Stimulated activated CD8-positive, alpha-beta memory T cell treated with anti-CD3 and anti-CD28 coated beads, Interleukin-4, amount 100 ng/mL, for 1 hour (primary cell): ENCODE results near the gene AKAP13.
"Not testable (repeated sequence)": the region's sequence is repeated elsewhere in the genome, so short reads cannot be mapped to it uniquely, and the experiment has no call there.

Source experiments
- DNase-seq, 2 donors: peaks; one replicate each; pipeline ENCODE4 v3.0.0-alpha.2; 2020; ENCODE audit warnings: low read depth in 2 of 2, low spot score in 1 of 2

Gene AKAP13

DNA sequence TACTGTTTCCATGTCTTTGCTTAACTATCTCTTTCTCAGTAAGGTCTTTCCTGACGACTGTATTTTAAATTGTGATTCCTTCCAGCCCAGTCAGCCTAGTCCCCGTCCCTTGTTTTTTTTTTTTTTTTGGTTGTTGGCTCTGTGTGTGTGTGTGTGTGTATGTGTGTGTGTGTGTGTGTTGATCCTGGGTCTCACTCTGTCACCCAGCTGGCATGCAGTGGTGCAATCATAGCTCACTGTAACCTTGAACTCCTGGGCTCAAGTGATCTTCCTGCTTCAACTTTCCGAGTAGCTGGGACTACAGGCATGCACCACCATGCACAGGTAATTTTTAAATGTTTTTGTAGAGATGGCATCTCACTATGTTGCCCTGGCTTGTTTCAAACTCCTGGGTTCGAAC is 31.3 kb upstream of the AKAP13 start:
- not testable (repeated sequence) for DNase-seq

GRCh38 chr15:85350395-85350794 is 30.0 kb upstream of the AKAP13 start:
- DNase-seq = no peak

- not testable (repeated sequence) for DNase-seq
These were observed 28.9 kb upstream of the AKAP13 start for GRCh38 chr15:85351501-85351900.

- DNase-seq = no peak
These were observed 28.4 kb upstream of the AKAP13 start for GRCh38 chr15:85351965-85352364.

GRCh38 chr15:85353516-85353915 is 26.9 kb upstream of the AKAP13 start:
- DNase-seq = no peak

- DNase-seq = no peak
These were observed 25.9 kb upstream of the AKAP13 start for GRCh38 chr15:85354461-85354860.

- DNase-seq = no peak
These were observed 25.5 kb upstream of the AKAP13 start for GRCh38 chr15:85354948-85355347.

GRCh38 chr15:85356276-85356675 is 24.1 kb upstream of the AKAP13 start:
- no peak for DNase-seq

DNA sequence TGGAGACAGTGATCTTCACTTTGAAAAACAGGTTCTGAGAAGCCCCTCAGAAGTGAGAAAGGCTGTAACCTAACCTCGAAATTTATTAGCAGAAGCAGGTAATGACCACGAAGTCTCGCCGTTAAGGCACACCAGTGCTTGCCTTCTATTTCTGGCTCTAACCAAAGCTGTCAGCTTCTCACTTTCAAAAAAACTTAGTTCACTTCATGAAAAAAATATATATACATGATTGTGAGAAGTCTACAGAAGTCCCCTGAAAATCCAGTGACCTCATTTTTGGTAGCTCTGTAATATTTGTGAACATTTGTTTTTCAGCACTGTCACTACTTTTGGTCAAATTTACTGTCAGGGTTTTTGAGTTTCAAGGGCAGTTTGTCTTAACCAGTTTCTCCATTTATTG is 19.1 kb upstream of the AKAP13 start:
- DNase-seq = no peak

DNA sequence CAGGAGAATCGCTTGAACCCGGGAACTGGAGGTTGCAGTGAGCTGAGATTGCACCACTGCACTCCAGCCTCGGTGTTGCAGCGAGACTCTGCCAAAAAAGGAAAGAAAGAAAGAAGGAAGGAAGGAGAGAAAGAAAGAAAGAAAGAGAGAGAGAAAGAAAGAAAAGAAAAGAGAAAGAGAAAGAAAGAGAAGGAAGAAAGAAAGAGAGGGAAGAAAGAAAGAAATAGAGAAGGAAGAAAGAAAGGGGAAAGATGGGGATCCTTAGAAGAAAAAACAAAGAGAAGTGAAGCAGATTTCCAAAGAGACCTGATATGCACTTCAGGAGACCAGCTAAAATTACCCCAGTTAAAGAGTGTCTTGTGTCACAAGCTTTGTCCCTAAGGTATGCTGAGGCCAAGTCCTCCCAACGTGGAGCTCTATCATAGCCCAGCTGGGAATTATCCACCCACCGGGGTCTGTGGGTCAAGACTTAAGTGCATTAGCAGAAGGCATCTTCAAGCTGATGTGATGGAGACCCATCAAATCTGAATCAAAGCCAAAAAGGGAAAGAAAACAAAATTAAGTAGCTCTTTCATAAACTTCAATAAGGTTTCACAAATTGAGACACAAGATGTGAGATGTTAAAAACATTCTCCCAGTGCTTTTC is 17.8 kb upstream of the AKAP13 start:
- DNase-seq = no peak

- DNase-seq = no peak
These were observed 14.4 kb upstream of the AKAP13 start for GRCh38 chr15:85365980-85366379.

DNA sequence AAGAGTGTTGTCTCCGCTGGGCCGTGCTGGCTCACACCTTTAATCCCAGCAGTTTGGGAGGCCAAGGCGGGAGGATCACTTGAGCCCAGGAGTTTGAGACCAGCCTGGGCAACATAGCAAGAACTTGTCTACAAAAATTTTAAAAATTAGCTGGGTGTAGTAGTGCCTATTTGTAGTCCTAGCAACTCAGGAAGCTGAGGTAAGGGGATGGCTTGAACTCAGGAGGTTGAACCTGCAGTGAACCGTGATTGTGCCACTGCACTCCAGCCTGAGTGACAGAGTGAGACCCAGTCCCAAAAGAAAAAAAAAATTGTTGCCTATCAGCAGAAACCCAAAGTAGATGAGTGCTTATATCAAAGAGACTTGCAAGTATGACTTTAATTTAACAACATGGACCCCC is 12.7 kb upstream of the AKAP13 start:
- DNase-seq = no peak

DNA sequence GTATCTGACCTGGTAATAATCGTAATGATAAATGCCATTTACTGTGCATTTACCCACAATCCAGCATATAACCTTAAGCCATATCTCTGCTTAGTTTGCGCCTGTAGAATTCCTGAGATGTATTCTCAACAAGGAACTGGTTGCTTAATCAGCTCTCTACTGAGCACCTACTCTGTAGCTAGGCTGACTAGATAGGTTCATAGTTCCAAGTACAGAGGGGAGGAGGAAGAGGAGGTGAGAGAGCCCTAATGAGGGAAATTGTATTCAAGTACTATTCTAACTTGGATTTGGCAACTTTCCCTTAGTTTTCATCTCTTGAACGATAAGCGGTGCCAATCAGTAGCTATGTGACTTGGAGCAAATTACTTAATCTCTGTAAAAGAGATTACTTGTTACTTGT is 5.6 kb upstream of the AKAP13 start:
- no peak for DNase-seq

GRCh38 chr15:85377269-85377668 is 3.1 kb upstream of the AKAP13 start:
- DNase-seq = no peak

DNA sequence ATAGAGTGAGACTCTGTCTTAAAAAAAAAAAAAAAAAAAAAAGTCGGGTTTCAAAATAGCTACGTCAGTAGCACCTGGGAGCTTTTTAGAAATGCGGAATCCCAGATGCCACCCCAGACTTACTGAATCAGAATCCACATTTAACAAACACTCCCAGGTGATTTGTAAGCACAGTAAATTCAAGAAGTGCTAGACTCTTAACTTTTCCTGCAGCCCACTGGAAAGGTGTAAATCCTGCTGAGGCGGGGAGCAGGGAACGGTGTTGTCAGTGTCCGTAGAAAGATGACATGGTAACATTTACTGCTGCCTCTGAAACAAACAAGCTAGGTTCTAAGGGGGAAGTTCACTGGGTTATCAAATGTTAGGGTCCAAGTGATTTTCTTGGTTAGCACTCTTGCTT is 2.4 kb upstream of the AKAP13 start:
- DNase-seq = no peak

DNA sequence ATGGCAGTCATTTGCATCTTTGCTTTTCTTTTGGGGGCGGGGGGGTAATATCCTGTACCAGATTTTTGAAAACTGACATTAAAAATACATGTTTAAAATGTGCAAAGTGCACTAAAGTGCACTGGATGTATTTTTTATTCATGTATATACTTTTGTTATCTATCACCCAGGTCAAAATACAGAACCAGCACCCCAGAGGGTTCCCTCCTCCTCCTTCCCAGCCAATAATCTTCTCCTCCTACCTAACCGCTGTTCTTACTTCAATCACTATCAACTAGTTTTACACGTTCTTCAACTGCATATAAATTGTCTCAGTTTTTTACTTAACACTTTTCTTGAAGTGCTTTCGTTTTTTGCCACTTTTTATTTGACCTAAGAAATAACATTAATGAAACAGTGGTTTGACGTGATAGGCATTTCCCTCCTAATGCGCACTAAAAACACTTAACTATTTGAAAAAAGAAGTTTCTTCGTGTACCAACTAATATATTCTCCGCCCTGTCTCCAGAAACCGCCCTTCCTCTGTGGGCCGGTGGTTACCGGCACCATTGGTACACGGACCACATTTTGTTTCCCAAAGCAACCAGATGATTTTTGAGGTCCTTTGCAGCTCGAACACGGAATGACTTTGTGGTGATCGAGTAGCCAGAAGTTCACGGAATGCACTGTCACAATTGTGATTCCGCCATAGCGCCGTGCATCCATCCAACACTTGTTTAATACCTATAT is 836 bp upstream of the AKAP13 start:
- peak; percentile 4 to 5 for DNase-seq

DNA sequence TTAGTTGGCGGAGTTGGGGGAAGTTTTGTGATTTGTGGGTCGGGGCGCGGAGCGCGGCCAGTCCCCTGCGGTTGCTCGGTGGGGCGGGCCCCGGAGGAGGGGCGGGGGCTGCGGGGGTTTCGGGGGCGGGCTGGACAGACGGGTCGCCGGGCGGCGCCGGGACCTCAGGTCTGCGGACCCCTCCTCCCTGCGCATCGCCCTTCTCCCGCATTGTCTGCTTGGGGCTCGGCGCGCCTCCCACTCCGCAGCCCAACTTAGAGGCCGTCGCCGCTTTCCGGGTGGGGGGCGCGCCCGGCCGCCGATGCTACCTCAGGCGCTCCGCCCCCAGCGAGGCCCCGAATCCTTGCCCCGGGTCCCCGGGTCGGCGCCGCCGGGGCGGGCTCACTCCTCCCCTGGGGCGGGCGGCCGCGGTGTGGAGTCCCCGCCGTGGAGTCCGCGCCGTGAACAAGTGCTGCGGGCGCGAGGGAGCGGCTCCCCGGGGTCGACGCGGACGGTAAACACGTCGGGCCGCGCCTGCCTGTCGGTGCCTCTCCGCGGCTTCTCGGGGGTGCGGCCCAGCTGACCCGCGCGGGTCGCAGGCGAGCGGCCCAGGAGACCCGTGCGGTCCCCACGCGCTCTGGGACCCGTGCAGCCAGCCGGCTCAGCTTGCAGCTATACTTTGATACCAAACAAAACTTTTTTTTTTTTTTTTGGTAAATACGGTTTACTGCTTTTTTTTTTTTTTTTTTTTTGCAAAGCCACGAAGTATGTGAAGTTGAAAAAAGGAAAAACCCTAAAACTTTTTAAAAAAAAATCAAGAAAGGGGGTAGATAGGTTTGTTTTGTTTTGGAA is 624 bp downstream of the AKAP13 start:
- DNase-seq = peak; percentile 10 to 18

DNA sequence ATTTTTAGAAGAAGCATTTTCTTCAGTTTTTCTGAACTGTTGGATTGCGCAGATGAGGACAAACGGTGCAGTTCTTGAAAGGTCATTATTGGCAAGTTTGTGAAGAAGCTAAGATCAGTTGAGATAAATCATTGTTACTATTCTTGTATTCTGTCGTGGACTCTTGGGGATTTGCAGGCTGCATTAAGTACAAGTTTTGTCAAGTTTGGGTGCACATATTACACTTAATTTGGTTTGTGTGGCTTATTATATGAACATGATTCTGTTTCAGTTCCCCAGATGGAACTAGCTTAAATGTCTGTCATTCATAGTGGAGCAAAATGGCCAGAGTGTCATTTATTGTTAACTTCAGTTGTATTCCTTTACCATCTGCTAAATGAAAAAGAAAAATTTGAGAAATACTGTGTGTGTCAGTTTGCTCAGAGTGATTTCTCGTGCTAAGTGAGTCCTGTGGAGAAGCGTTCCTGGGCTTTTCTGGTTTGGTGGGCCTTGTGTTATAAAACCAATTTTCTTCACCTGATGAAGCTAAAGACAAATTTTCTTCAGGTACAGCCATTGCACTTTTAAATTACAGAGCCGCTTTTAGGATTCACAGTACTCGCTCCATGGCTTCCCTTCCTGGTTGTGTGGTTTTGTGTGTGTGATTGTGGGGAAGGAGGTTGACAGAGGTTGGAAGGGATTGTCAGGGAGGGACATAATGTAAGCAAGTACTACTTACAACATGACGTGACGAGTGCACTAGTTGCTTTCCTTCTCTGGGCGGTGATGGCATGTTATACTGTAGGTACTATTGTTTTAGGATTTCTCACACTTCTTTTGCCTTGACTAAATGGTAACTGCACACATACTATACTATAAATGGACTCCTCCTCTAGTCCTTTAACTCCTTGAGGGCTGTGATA is 1.7 kb downstream of the AKAP13 start:
- no peak for DNase-seq

GRCh38 chr15:85382942-85383341 is 2.5 kb downstream of the AKAP13 start:
- DNase-seq = no peak

DNA sequence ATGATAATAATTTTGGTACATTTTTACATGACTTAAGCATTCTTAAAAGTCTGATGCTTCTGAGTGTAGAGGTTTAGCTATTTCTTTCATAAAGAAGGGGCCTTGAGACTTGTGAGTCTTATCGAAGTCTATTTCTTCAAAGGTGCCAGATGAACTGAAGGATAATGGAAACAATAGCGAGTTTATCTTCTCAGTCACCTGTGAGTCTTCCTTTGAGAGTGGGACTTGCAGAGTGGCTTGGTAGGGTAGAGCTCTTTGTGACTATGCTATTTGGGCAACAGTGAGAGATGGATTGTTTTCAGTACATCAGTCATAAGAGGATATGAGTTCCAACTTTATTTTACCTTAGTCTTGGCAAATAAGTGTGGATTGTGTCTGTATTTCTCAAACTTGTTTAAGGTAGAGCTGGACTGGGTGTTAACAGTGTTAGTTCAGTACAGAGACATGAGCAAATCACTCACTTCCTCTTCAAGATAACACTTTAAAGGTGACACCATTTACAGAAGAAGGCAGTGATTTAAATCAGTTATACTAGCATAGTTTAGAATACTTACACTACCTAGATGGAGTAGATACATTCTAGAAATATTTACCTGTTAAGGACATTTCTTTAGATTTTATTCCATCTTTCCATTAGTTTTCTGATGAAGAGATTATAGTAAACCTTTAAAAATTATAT is 3.2 kb downstream of the AKAP13 start:
- DNase-seq = no peak

- no peak for DNase-seq
These were observed 5.9 kb downstream of the AKAP13 start for GRCh38 chr15:85386261-85386660.
